NK-92 (cell line): Measurements from ENCODE around the gene EIF4G1.

Experiments used
- DNase-seq: peaks from one replicate; lab custom pipeline; 2025; ENCODE audit not compliant: unreplicated experiment; lab: John Stamatoyannopoulos, UW

Gene EIF4G1

DNA sequence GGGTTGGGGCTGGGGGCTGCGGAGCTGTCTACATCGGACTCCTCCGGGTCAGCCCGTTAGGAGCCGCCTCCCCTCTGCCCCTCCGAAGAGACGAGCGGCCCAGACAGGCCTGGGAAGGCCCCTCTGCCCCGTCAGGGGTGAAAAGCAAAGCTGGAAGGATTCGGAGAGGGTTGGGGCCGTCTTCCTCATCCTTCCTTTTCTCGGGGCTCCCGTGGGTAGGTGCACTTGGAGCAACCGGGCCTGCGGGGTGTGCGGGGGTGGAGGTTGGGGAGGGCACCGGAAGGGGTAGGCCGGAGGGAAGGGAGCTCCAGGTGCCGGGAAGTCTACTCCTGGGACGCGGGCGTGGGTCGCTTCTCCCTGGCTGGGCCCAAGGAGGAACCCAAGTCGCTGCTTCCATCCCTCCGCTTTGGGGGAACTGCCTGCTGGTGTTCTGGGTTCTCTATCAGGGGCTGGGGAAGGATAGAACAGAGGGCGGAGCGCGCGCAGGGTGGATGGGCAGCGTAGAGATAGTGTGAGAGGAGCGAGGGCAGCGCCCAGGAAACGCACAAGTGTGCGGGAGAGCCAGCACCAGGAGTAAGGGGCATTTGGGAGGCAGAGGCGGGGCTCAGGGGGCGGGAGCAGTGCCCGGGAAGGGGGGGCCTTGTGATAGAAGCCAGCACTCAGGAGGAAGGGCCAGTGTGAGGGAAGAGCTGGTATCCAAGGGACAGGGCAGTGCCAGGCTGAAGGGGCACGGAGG is 47.7 kb downstream of the EIF4G1 start:
- no peak for DNase-seq

DNA sequence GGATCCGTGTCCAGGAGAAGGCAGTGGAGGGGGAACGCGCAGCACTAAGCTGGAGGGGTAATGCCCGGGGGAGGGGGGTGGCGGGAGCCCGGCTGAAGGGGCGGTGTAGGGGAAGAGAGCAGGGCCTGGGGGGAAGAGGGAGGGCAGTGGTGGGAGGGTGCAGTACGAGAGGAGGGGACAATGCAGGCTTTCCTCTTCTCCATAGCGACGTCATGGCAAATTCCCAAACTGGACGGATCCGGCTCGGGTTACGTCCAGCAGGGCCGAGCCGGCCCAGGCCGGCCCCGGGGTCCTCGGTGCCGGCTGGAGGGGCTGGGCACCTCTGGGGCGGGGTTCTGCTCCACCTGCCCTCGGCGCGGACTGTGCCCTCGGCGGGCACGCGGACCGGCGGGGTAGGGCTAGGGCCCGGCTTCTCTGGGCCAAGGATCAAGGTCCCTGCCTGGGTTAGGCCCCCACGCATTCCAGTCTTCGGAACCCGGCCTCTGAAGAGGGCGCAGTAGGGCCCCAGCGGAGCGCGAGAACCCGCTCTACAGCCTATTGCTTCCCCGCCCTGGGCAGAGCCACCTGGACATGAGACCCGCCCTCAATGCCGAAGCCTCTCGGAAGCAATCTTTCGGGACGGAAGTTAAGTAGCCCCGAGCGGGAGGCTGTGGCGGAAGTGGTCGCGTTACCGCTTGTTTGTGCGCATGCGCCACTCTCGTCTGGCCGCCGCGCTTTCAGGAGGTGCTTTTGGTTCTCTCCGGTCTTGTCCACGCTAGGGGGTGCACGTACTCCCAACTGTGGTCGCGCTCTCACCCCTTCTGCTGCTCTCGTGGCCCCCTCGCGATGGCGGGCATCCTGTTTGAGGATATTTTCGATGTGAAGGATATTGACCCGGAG is 48.5 kb downstream of the EIF4G1 start:
- peak; percentile 80 for DNase-seq

DNA sequence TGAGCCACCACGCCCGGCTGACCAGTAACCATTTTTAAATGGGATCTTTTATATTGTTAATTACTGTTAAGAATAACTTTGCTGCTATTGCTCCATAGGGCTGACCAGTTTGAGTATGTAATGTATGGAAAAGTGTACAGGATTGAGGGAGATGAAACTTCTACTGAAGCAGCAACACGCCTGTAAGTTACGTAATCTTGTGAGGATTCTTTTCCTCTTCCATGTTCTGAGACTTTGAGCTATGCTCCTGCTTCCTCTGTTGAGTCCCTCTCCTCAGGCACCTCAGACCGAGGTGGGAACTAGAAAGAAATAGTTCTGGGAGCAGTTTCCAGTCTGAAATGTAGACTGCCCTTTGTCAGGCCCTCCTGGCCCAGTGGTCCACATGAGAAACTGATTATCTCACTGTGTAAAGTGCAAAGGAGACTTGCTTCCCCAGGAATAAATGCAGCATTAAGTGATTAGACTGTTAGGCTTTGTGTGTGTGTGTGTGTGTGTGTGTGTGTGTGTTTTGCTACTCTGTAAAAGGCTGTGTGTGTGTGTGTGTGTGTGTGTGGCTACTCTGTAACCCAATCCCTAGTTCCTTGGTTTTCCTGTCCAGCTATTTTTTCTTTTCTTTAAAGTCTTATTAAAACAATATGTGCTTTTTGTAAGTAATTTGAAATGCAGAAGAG is 52.3 kb downstream of the EIF4G1 start:
- no peak for DNase-seq

DNA sequence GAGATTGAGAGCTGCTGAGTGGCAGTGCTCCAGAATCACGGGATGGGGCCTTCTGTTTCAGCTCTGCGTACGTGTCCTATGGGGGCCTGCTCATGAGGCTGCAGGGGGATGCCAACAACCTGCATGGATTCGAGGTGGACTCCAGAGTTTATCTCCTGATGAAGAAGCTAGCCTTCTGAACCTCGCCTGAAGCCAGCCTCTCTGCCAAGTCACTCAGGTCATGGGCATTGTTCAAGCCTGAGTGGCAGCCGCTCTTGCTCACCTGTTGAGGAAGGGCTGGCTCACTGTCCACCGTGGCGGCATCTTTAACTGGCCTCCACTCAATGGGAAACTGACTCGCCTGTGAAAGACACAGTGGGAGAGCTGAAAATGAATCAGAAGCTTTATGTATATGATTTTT is 53.7 kb downstream of the EIF4G1 start:
- DNase-seq = no peak

DNA sequence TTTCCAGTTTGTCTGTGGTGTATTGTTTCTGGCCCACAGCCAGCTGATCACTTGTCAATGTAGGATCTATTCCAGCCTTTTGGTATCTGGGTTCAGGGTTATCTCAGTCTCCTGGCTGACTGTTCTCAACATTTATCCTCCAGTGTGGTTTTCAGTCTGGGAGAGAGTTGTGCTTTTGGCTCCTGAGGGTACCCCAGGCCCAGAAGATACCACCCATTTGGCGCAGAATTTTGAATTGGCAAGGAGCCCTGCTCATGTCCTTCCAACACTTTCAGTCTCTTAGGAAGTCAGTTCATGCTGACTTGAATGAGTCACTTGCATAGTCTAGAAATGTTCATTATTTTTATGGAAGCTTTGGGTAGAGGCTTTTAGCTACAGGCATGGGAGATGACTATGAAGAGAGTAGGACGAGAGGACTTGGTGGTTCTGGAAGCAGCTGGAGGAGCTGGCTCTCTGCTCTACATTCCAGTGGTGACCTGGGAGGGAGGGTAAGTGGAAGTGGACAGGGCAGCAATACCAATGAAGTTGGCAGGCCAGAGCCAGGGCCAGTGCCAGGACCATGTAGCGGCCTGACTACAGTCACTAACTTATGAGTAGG is 54.3 kb downstream of the EIF4G1 start:
- DNase-seq = no peak

DNA sequence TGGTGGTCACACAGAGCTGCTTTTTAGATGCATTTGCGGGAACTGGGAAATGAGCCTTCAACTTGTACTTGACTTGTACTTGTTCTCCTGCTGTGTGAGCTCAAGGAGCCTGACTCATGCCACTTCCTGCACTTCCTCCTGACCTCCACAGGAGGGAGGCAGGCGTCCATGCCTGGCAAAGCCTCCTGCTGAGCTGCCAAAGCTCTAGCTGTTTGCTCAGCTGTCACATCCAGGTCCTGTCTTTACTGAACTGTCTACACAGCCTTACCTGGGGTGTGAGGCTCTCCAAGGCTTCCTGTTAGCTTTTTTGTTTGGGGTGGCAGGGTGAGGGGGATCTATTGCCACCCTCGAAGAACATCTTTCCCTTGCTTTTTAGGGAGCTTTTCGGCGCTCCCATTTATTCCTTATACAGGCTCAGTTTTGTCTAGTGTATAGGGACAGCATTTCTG is 57.2 kb downstream of the EIF4G1 start:
- no peak for DNase-seq

DNA sequence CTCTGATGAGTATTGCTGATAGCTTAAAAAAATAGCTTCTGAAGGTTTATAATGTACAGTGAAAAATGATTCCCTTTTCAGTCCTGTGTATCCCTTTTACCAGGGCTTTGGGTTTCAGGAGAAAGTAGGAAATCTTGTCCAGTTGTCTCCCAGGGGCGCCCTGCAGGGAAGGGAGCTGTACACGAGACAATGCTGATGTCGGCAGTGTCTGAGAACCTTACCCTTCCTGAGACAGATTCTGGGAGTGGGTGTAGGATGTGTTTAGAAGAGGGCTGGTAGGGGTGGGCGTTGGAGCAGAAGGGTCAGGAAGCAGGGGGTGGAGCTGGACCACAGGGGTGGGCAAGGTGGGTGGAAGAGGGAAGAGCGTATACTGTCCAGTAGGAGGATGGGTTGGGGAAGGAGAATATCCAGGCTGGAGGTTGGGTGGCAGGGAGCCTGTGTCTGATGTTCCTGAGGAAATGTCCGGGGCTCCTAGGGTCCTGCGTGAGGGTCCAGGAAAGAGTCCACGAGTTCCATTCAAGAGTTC is 58.0 kb downstream of the EIF4G1 start:
- no peak for DNase-seq

DNA sequence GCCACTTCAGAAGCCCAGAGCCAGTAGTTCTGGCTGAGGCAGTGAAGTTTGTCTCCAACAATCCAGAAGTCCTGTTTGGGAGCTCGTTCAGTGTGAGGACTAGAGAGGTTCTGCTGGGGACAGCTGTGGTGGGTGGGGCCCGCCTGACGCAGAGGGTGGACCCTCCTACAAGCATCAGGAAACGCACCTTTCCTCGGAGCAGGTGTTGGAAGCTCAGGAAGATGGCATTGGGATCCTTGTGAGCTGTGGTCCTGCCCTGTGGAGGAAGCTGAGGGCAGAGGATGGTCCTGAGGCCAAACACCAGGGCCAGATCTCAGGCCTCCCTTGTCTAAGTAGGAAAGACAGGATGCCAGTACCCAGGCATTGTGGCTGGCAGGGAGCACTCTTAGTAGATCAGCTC is 58.5 kb downstream of the EIF4G1 start:
- DNase-seq = no peak

DNA sequence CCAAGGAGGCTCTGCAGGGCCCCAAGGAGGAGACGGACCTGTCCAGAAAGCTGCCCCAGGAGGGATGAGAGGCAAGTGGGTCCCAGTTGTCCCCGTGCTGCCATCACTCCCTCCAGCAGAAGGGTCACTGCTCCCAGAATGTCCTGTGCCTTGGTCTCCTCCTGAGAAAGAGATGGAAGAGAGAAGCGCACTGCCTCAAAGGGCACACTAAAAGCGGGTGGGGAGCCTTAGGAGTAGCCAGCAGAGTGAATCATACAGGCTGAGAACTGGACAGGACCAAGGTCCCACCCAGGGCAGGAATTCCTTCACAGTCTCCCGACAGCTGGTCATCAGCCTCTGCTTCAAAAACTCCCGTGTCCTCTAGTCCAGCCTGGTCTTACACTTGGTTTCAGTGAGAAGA is 59.0 kb downstream of the EIF4G1 start:
- DNase-seq = no peak

DNA sequence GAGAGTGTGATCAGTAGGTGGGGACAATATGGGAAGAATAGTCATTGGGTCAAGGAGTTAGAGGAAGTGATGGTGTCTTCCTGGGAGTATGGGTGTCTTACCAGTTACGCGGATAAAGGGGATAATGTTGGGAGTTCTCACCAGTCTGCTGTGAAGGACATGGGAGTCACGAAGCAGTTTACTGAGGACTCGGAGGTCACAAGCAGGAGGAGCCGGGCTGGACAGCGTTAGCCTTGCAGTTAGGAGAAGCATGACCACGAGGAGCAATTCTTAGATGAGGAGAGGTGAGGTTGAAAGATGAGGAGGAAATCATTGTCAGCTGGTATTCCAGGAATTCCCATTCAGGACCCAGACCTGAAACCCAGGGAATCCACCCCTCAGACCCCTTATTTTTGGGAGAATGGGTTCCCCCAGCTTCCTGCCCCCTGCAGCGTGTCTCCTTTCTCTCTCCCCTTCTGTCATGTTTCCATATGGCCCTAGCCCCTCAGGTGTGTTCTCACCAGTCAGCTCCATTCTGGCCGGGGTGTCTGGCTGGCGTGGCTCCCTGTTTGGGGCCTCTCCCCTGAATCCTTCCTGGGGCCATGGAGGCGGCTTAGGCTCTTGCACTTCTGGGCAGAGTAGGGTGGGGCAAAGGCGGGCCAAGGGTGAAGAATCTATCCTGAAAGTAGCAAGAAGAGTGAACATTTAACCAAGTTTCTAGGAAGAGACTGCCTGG is 61.5 kb downstream of the EIF4G1 start:
- no peak for DNase-seq

DNA sequence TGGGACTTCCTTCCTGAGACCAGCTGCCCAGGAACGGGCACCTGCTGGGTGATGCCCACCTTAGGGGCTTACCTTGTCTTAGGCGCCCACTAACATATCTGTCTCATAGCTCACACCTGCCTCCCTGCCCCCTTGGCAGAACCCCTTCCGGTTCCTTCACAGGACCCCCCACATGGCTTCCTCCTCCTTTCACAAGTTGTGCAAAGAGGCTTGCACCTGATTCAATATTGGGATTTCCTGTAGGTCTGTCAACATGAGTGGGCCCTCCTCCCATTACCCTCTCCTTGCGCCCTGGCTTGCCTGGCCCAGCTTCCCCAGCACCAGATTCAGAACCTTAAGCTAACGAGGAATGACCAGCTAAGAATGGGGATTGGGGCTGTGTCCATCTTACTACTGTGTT is 63.0 kb downstream of the EIF4G1 start:
- DNase-seq = no peak

DNA sequence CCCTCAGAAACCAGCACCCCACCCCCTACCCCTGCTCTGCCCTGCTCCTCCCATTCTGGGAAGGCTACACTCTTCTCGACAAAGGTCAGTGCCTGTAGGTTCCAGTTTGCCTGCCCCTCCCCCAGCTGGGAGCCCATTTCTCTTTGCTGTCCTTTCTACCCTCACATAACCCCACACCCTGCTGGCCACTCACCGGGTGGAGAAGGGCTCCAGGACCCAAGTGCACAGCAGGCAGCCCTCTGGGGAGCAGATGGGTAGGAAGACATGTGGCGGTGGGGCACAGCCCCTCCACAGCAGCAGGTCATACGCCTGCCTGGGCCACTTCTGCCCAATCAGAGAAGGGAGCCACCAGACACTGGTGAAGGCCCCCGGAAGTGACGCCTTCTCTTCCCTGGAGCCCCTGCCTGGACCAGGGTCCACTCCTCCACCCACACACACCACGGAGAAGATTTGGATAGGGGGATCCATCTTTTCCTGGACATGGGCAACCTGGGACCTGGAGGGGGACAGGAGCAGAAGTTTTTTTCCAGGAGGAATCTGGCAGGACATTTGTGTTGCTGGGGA is 63.6 kb downstream of the EIF4G1 start, which contains the start of gene THPO:
THPO (minus strand) TSS at position 326 of the 564 bp plus-strand sequence. CDS start 1,948 bp downstream, outside the sequence.
- no peak for DNase-seq

DNA sequence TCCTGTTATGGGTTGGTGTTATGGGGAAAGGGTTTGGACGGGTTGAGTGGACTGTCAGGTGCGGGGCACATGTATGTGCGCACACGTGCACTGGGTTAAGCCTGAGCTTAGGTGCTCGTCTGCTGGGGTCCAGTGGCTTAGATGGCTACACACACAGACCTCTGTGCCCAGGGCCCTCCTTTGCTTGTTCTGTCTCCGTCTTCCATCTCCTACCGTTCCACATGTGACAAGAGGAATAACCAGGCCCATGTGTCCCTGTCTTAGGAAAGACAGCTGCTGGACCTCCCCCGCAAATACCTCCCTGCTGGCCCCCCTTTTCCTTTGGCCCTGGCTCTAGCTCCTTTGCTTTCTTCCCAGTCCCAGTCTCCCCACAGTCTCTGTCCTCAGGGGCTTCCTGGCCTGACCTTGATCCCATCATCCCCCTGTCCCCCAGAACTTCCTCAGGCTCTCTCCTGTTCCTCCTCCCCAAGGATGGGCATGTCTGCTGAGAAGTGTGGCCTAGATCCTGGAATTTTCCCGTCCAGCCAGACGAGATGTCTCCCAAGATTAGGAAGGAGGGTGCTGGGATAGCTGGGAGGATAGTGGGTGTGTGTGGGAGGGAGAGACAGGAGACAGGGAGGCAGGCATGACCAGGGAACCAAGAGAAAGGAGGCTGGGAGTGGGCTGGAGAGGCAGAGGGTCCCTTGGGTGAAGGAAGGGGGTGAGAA is 64.4 kb downstream of the EIF4G1 start:
- no peak for DNase-seq

DNA sequence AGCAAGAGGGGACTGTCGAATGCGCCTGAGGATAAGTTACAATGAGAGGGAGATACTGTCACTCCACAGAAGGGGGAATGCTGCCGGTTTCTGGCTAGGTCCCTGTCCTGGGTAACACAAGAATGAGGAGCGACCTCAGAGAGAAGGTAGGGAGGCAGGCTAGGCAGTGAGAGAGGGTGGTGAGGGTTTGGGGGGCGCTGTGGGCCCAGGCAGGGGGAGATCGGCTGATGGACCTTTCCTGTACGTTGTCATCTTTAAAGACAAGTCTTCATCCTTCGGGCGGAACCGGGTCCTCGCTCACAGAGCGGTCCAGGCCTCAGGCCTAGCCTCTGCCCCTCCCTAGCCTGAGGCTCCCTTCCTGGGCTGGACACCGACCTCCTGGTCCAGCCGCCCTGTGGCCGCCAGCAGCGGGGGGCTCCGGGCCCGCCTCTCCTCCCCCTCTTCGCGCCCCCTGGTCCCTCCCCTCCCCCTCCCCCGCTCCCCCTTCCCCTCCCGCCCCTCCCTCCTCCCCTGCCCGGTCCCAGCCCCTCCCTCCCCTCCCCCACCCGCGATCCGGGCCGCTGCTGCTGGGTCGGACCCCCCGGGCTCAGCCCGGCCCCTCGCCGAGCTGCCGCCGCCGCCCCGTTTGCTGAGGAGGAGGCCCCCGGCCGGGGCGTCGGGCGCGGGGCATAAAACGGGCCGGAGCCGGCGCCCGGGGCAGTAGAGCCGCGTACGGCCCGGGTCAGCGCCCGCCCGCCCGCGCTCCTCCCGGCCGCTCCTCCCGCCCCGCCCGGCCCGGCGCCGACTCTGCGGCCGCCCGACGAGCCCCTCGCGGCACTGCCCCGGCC is 65.2 kb downstream of the EIF4G1 start, which contains the start of gene CHRD:
CHRD (plus strand) TSS at position 697 of the 827 bp plus-strand sequence. CDS start 265 bp downstream, outside the sequence.
- DNase-seq = no peak

DNA sequence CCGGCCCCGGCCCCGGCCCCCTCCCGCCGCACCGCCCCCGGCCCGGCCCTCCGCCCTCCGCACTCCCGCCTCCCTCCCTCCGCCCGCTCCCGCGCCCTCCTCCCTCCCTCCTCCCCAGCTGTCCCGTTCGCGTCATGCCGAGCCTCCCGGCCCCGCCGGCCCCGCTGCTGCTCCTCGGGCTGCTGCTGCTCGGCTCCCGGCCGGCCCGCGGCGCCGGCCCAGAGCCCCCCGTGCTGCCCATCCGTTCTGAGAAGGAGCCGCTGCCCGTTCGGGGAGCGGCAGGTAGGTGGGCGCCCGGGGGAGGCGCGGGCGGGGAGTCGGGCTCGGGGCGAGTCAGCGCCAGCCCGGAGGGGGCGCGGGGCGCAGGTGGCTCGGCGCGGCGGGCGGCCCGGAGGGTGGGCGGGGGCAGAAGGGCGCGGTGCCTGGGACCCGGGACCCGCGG is 65.8 kb downstream of the EIF4G1 start:
- DNase-seq = no peak

DNA sequence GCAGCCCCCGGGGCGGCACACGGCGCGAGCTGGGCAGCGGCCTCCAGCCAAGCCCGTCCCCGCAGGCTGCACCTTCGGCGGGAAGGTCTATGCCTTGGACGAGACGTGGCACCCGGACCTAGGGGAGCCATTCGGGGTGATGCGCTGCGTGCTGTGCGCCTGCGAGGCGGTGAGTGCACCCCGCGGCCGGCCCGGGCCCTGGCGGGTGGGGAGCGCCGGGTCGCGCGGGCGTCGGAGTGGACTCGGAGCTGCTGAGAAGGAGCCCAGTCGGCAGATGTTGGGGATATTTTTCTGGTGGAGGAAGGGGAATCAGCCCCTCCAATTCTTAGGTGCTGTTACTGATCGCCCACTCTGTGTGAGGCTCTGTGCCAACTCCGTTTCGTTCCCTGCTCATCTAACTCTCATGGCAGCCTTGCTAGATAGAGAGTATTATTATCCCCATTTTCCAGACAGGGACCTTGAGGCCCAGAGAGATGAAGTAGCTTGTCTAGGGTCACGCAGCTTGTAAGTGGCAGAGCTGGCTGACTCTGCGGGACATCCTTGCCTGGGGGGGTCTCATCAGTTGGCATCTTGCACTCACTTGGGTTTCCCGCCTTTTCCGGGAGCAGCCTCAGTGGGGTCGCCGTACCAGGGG is 66.3 kb downstream of the EIF4G1 start:
- DNase-seq = no peak

DNA sequence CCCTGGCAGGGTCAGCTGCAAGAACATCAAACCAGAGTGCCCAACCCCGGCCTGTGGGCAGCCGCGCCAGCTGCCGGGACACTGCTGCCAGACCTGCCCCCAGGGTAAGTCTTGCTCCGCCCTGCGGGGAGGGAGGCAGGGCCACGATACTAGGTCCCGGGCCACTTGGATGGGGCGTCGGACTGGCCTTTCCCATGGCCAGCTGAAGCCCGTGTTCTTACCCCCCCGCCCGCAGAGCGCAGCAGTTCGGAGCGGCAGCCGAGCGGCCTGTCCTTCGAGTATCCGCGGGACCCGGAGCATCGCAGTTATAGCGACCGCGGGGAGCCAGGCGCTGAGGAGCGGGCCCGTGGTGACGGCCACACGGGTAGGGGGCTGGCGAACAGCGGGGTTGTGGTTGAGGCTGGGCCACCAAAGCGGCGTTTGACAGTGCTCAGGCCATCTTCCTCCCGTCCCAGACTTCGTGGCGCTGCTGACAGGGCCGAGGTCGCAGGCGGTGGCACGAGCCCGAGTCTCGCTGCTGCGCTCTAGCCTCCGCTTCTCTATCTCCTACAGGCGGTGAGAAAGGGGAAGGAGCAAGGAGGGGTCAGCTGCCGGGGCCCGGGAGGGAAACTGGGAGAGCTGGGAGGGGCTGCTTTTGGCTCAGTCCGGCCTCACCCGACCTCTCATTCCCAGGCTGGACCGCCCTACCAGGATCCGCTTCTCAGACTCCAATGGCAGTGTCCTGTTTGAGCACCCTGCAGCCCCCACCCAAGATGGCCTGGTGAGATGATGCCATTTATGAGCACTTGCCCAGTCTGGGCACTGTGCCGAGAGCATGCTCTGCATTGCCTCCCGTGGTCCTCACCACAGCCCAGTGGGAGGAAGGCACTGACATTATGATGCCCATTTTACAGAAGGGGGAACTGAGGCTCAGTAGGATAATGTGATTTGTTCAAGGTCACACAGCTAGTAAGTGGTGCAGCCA is 67.1 kb downstream of the EIF4G1 start:
- DNase-seq = no peak
